HG02763 (cell line): Measurements from ENCODE around the gene TSHZ1.
"Not testable (repeated sequence)": the region's sequence is repeated elsewhere in the genome, so short reads cannot be mapped to it uniquely, and the experiment has no call there.

Experiments
- ATAC-seq: cut with Tn5 transposase; IDR thresholded peaks from one replicate; pipeline ENCODE4 v1.9.1; 2021; ENCODE audit warnings: mild to moderate bottlenecking, moderate library complexity; ENCODE audit not compliant: unreplicated experiment

The TSHZ1 gene

GRCh38 chr18:75304678-75305557, 94.3 kb downstream of the TSHZ1 start:
- ATAC-seq: no peak

DNA sequence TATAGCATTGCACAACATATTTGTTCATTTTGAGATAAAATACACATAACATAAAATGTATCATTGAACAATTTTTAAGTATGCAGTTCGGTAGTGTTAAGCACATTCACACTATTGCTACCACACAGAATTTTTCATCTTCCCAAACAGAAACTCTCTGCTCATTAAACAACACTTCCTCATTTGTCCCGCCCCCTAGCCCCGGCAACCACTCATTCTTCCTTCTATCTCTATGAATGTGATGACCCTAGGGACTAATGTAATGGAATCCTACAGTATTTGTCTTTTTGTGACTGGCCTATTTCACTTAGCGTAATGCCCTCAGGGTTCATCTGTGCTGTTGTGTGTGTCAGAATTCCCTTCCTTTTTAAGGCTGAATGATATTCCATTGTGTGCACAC, 95.4 kb downstream of the TSHZ1 start:
- no peak for ATAC-seq

DNA sequence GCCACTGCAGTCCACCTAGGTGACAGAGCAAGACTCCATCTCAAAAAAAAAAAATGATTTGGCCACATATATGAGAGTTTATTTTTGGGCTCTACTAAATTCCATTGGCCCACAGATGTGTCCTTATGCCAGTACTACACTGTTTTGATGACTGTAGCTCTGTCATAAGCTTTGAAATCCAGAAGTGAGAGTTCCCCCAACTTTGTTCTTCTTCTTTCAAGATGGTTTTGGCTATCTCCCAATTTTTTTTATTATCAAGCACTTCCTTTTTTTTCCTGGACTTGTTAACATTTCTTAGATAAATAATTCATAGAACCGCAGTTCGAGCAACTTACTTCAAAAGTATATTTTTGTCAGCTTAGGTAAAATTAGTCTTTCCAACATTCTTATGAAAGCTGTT, 96.9 kb downstream of the TSHZ1 start:
- ATAC-seq: no peak

GRCh38 chr18:75309564-75309963, 99.0 kb downstream of the TSHZ1 start:
- no peak for ATAC-seq

DNA sequence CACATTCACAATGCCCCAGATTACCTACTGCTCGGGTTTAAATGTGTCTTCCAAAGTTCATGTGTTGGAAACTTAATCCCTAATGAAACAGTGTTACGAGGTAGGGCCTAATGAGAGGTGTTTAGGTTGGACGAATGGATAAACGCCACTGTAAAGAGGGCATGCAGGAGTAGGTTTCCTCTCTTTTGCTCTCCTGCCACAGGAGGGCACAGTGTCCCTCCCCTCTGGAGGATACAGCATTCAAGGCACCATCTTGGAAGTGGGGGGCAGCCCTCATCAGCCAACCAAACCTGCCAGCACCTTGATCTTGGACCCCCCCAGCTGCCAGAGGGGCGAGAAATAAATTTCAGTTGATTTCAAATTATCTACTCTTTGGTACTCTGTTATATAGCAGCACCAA, 103.5 kb downstream of the TSHZ1 start:
- ATAC-seq: no peak

- ATAC-seq: no peak
These were observed 104.0 kb downstream of the TSHZ1 start for GRCh38 chr18:75314606-75315005.

- ATAC-seq: no peak
These were observed 105.6 kb downstream of the TSHZ1 start for GRCh38 chr18:75316223-75316622.

DNA sequence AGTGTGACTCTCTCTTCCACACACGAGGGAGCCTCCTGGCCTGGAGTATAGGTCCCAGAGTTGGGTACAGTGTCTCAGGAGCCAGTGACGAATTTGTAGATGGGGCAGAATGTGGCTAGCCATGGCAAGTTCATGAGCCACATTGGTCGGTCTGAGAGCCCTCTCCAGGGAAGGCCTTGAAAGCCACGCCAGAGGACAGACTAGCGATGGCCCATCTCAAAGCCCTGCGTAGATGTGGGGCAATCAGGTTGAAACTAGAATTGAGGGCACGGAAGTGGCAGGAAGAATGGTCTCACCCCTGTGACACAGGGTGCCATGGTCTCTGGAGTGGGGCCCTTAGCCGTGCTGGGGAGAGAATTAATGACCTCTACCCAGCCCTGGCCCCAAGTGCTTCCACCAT, 106.2 kb downstream of the TSHZ1 start:
- no peak for ATAC-seq

DNA sequence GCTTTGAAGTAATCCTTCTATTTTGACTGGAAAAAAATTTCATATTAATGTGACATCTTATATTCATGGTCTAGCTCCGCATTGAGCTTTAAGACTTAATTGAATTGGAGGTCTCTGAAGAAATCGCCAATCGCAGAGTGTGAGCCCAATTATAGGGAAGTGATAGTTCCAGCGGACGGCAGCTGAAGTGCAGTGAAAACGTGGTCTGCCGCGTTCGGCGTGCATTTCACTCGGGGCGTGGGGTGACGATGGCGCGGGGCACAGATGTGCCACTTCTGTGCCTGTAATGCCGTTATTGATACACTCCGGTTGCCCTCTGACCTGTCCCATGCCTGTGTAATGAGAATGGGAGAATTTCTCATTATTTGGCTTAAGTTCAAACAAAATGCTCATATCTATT, 106.7 kb downstream of the TSHZ1 start:
- ATAC-seq: no peak

- ATAC-seq: no peak
These were observed 107.1 kb downstream of the TSHZ1 start for GRCh38 chr18:75317703-75318102.

- no peak for ATAC-seq
These were observed 109.3 kb downstream of the TSHZ1 start for GRCh38 chr18:75319905-75320304.

DNA sequence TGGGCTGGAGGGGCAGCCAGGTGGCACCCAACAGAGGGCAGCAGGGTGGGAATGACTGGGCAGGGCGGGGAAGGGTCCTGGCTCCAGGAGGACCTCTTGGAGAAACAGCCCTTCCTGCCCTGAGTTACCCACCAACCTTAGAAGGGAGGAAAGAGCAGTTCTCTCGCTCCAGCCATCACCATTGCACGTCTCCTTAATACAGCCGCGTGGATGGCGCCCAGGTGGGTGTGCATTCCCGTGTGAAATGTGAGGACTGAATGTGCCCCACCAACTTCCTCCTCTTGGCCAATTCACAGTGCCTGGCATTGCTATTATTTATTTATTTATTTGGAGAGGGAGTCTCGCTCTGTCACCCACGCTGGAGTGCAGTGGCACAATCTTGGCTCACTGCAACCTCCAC, 109.9 kb downstream of the TSHZ1 start:
- ATAC-seq: no peak

DNA sequence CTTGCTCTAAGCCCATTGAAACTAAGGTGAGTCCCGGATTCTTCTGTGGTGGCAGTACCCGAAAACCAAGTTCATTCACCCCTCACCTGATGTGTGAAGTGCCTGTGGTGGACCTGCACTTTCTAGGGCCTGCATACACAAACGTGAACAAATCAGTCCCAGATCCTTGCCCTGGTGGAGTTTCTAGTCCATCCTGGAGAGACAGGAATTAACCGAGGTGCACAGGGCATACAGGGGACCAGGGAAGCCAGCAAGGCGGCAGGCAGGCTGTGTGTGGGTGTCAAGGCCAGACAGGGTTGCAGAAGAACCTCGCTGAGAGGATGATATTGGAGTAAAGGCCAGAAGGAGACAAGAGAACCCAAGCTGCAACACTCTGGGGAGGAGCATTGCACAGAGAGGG, 110.8 kb downstream of the TSHZ1 start:
- no peak for ATAC-seq

GRCh38 chr18:75322206-75322605, 111.6 kb downstream of the TSHZ1 start:
- ATAC-seq: no peak

GRCh38 chr18:75323821-75324585, 113.4 kb downstream of the TSHZ1 start:
- ATAC-seq: no peak

DNA sequence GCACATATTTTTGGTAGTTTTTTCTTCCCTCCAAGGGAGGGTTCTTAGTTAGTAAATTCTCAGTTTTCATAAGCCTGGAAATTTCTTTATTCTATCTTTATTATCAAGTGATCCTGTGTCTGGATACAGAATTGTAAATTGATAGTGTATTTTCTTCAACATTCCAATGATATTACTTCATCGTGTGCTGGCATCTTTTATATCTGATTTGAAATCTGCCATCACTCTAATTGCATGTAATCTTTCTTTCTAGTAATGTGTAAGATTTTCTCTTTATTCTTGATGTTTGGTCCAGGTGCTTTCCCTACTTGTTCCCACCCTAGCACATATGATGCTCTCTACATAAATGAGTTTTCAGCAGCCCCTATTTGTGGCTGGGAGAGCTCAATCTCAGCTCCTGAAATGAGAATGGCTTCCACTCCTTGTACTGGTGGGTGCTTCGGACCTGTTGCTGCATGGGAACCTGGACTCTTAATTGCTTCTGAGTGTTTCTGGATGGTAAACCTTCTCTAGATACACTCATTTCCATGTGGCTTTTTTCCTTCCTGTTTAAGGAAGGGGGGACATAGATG, 114.2 kb downstream of the TSHZ1 start:
- ATAC-seq: no peak

- not testable (repeated sequence) for ATAC-seq
These were observed 119.2 kb downstream of the TSHZ1 start for GRCh38 chr18:75329753-75330152.

DNA sequence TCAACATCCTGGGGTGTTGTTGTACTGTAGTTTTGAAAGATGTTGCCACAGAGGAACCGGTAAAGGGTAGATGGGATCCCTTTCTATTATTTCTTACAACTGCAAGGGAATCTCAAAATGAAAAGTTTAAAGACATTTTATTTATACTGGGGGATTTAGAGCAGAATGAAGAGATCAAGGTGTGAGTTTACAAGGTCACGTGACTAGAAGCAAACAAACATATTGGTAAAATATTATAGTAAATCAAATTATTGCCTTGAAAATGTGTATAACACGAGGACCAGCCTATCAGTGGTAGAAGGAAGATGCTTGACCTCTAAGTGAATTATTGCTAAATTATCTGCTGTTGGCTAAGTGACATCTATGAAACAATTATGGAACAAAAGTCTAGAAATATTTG, 119.7 kb downstream of the TSHZ1 start:
- no peak for ATAC-seq

DNA sequence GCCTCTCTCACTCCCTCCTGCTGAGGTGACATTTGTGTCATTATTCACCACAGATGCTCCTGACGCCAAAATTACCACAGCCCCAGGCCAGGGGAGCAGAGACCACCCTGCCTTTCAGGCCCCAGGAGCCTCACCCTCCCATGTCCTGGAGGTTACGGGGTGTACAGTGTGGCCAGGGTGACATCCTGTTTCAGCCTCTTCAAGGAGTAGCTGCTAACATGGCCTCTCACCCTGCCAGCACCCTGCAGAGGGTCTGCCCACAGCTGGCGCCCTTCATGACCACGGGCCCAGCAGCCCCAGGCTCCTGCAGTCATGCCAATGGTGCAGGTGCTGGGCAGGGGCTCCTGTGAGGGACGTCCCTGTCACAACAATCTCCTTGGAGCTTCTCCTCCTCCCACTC, 124.3 kb downstream of the TSHZ1 start:
- no peak for ATAC-seq

DNA sequence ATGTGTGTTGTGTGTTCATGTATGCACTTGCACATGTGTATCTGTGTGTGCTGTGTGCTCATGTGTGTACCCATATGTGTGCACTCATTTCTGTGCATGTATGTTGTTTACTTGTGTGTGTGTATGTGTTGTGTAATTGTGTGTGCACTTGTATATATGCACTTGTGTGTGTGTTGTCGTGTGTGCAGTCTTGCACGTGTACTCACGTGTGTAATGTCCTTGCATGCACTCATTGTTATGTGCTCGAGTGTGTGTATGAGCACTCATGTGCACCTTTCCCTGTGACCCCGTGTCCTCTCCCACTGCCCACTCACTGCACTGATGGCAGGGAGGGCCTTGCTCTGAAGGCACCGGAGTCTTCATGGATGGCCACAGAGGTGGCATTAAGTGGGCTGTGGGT, 124.9 kb downstream of the TSHZ1 start:
- no peak for ATAC-seq

DNA sequence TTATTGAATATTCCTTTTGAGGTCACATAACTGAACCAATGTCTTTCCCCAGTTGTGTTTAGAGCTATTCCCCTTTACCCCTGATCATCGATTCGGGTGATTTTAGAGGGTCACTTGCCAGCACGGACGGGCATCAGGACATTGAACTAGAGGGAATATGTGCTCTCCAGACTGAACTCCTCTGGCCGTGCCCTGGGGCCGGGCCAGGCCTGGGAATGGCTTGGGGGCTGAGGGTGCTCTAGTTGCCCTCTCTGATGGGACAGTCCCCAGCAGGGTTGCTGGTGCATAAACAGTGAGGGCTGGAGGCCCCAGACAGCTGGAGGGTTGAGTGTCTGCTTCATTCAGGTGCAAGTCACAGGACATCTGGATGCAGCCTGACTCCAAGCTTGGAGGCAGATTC, 126.2 kb downstream of the TSHZ1 start:
- ATAC-seq: no peak

DNA sequence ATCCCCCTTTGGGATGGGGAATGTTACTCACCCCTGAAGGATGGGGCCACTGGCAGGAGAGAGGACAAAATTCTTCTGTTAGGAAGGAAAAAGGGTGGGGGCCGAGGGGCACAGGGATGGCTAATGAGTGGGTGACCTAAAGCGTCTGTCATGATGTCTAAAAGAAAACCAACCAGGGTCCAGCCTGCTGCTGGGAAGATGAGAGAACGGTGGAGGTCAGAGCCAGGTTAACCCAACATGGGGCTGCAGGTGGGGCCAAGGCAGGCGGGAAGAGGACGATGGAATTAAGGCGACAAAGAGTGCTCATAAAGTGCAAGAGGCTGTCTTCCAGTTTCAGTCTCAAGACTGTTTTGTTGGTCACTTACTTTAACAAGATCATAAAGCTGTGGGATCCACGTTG, 126.8 kb downstream of the TSHZ1 start:
- ATAC-seq: no peak
